Activated T-helper 2 cell treated with anti-CD3 and anti-CD28 coated beads, Interferon-gamma antibody, Interleukin-2, Interleukin-4, amounts not matched to agents 10 μg/mL and 5 μg/mL and 100 μg/mL, durations not matched to agents 14 hours and 24 hours and 36 hours (primary cell): ENCODE data around the gene MAP3K9. TPM values are rescaled to one million over a fixed set of nuclear protein-coding genes. Genes with fewer than 3 reads are reported as not detected.
"Not testable (repeated sequence)": the region's sequence is repeated elsewhere in the genome, so short reads cannot be mapped to it uniquely, and the experiment has no call there.

ENCODE experiments used
- DNase-seq: peaks from one replicate; pipeline ENCODE4 v3.0.0; 2021; ENCODE audit warnings: low spot score
- H3K27ac Mint-ChIP-seq: one replicate; pipeline ENCODE4 v1.8.0; 2021; ENCODE audit warnings: mixed read lengths
- H3K27me3 Mint-ChIP-seq: one replicate; pipeline ENCODE4 v1.8.0; 2021; ENCODE audit warnings: low read depth, mixed read lengths
- H3K36me3 Mint-ChIP-seq: one replicate; pipeline ENCODE4 v1.8.0; 2021; ENCODE audit warnings: low read depth, mixed read lengths
- H3K4me1 Mint-ChIP-seq: one replicate; pipeline ENCODE4 v1.8.0; 2021; ENCODE audit warnings: low read depth, mixed read lengths
- H3K4me3 Mint-ChIP-seq: one replicate; pipeline ENCODE4 v1.8.0; 2021; ENCODE audit warnings: low read depth, mild to moderate bottlenecking, moderate library complexity, mixed read lengths
- H3K9me3 Mint-ChIP-seq: one replicate; pipeline ENCODE4 v1.8.0; 2021; ENCODE audit warnings: mixed read lengths
- intact Hi-C: fragments of 100-400 bp; cut with micrococcal nuclease; formaldehyde crosslinking; loops from one replicate; pipeline ENCODE4 v1.15.1; 2023
- total RNA-seq: library from RNA; stranded (reverse); gene quantifications from 2 replicates; pipeline ENCODE4 v1.2.3, GENCODE V29; 2022

MAP3K9 gene
- total RNA-seq, 1 donor from 2014 or later = 5.5 TPM

DNA sequence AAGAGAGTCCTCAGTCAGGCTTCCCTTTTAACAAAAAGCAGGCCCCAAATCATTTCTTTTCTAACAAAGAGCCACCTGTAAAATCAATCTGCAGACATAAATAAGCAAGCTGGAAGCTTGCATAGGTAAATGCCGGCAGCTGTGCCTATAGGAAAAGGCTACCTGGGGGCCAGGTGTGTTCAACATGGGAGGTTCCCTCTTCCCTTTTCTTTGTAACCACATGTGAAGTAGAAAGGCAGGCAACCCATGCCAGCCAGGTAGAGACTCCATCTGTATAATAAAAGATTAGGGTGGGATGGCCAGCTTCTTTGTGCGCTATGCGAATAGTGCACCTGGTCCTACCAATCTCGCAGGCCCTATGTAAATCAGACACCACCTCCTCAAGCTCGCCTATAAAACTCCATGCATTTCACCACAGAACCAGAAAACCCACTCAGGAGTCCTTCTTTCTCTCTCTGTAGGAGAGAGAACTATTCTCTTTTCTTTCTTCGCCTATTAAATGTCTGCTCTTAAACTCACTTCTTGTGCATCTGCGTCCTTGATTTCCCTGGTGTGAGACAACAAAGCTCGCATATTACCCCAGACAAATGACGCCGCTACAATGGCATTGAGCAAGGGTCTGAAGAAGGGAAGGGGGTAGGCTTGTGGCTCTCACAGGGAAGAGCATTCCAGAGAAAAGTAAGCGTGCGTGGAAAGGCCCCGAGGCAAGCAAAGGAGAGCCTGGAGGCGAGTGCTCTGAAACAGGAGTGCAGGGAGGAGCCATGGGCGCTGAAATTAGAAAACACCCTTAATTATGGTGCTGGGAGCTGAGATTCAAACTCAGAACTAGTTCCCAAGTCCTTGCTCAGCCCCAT lies 100.4 kb downstream of the MAP3K9 start:
- H3K27me3 Mint-ChIP-seq = peaks cover 15% of the 10 kb centered on the region
- no peaks in the 10 kb centered on the region for H3K9me3 Mint-ChIP-seq
- H3K4me1 Mint-ChIP-seq = peaks cover 1% of the 10 kb centered on the region
- no peak overlapping the region for H3K27ac Mint-ChIP-seq
- H3K36me3 Mint-ChIP-seq = no peaks in the 10 kb centered on the region
- intact Hi-C loops = no loop called here
- no peak for DNase-seq
- H3K4me3 Mint-ChIP-seq = no peak overlapping the region

GRCh38 chr14:70707138-70708038 lies 101.9 kb downstream of the MAP3K9 start:
- Mint-ChIP-seq H3K4me1 (no peaks in the 10 kb centered on the region), H3K4me3 (no peak overlapping the region), H3K27me3 (peaks cover 13% of the 10 kb centered on the region), H3K9me3 (no peaks in the 10 kb centered on the region), H3K27ac (no peak overlapping the region), H3K36me3 (no peaks in the 10 kb centered on the region)
- intact Hi-C loops = no loop called here
- DNase-seq = no peak

GRCh38 chr14:70706177-70706576 lies 103.1 kb downstream of the MAP3K9 start:
- Mint-ChIP-seq H3K27me3 (peaks cover 16% of the 10 kb centered on the region), H3K4me3 (no peak overlapping the region), H3K4me1 (no peaks in the 10 kb centered on the region), H3K27ac (no peak overlapping the region), H3K9me3 (no peaks in the 10 kb centered on the region), H3K36me3 (no peaks in the 10 kb centered on the region)
- intact Hi-C loops = no loop called here
- no peak for DNase-seq

- Mint-ChIP-seq H3K9me3 (no peaks in the 10 kb centered on the region), H3K27me3 (peaks cover 20% of the 10 kb centered on the region), H3K4me1 (no peaks in the 10 kb centered on the region), H3K36me3 (no peaks in the 10 kb centered on the region), H3K4me3 (no peak overlapping the region), H3K27ac (no peak overlapping the region)
- no peak for DNase-seq
- intact Hi-C loops = no loop called here
These were observed 104.4 kb downstream of the MAP3K9 start for GRCh38 chr14:70704960-70705359.

DNA sequence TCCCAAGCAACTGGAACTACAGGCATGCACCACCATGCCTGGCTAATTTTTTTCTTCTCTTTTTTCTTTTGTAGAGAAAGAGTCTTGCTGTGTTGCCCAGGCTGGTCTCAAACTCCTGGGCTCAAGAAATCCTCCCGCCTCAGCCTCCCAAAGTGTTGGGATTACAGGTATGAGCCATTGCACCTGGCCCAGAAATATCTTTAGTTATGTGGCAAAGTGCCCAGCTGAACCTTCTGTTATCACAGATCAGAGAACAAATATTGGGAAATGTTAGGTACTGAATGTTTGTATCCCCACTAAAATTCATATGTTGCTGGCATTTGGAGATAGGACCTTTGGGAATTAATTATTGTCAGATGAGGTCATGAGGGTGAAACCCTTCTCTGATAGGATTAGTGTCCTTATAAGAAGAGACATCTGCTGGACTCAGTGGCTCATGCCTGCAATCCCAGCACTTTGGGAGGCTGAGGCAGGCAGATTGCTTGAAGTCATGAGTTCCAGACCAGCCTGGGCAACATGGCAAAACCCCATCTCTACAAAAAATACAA lies 105.6 kb downstream of the MAP3K9 start:
- H3K4me1 Mint-ChIP-seq, H3K36me3 Mint-ChIP-seq, H3K4me3 Mint-ChIP-seq, intact Hi-C loops, H3K27ac Mint-ChIP-seq, H3K9me3 Mint-ChIP-seq, DNase-seq: not testable (repeated sequence)
- peaks cover 22% of the 10 kb centered on the region for H3K27me3 Mint-ChIP-seq

GRCh38 chr14:70702161-70702560 lies 107.2 kb downstream of the MAP3K9 start:
- Mint-ChIP-seq H3K27me3 (peaks cover 26% of the 10 kb centered on the region), H3K4me1 (no peaks in the 10 kb centered on the region), H3K9me3 (no peaks in the 10 kb centered on the region), H3K4me3 (no peak overlapping the region), H3K27ac (no peak overlapping the region), H3K36me3 (no peaks in the 10 kb centered on the region)
- intact Hi-C loops = no loop called here
- no peak for DNase-seq

DNA sequence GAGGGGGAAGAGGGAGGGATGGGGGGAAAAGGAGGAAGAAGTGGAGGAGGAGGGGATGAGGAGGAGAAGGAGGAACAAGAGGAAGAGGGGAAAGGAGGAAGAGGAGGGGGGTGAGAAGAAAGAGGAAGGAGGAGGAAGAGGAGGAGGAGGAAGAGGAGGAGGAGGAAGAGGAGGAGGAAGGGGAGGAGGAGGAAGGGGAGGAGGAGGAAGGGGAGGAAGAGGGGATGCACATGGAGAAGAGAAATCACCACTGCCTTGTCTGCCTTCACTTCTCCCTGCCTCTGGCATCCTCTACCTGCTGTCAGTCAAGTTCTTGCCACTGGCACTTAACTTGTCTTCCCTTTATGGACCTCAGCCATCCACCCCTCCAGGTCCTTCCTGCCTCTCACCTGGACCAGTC lies 107.7 kb downstream of the MAP3K9 start:
- no peak overlapping the region for H3K4me3 Mint-ChIP-seq
- no peaks in the 10 kb centered on the region for H3K4me1 Mint-ChIP-seq
- H3K9me3 Mint-ChIP-seq = no peaks in the 10 kb centered on the region
- intact Hi-C loops = no loop called here
- peaks cover 26% of the 10 kb centered on the region for H3K27me3 Mint-ChIP-seq
- H3K36me3 Mint-ChIP-seq = no peaks in the 10 kb centered on the region
- no peak for DNase-seq
- H3K27ac Mint-ChIP-seq = no peak overlapping the region

- no peak overlapping the region for H3K4me3 Mint-ChIP-seq
- DNase-seq = no peak
- H3K9me3 Mint-ChIP-seq = no peaks in the 10 kb centered on the region
- no peaks in the 10 kb centered on the region for H3K4me1 Mint-ChIP-seq
- no peak overlapping the region for H3K27ac Mint-ChIP-seq
- intact Hi-C loops = no loop called here
- H3K36me3 Mint-ChIP-seq = no peaks in the 10 kb centered on the region
- H3K27me3 Mint-ChIP-seq = peaks cover 25% of the 10 kb centered on the region
These were observed 108.2 kb downstream of the MAP3K9 start for GRCh38 chr14:70700955-70701585.

- Mint-ChIP-seq H3K9me3 (no peaks in the 10 kb centered on the region), H3K36me3 (no peaks in the 10 kb centered on the region), H3K4me1 (no peaks in the 10 kb centered on the region), H3K27ac (no peak overlapping the region), H3K4me3 (no peak overlapping the region), H3K27me3 (peaks cover 14% of the 10 kb centered on the region)
- no peak for DNase-seq
- intact Hi-C loops = no loop called here
These were observed 109.7 kb downstream of the MAP3K9 start for GRCh38 chr14:70699646-70700045.

GRCh38 chr14:70698288-70698687 lies 111.0 kb downstream of the MAP3K9 start:
- DNase-seq = no peak
- intact Hi-C loops = no loop called here
- H3K4me3 Mint-ChIP-seq = no peak overlapping the region

DNA sequence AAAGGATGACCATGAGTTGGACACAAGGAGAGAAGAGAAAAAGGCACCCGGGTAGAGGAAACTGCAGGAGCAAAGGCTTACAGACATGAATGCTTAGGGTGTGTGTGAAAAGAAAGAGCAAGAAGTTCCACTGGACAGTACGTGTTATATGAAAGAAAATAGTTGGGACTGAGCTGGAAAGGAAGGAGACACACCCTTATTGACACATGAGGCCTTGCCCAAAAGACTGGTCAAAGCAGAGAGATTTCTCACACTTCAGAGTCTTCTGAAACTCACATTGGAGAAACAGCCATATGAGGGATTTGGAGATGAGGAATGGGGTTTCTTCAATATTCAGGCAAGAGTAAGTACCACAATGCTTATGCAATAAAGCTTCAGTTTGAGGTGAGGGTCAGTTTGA lies 111.6 kb downstream of the MAP3K9 start:
- intact Hi-C loops = no loop called here
- H3K9me3 Mint-ChIP-seq = no peaks in the 10 kb centered on the region
- H3K36me3 Mint-ChIP-seq = no peaks in the 10 kb centered on the region
- H3K4me1 Mint-ChIP-seq = no peaks in the 10 kb centered on the region
- no peak overlapping the region for H3K4me3 Mint-ChIP-seq
- no peak overlapping the region for H3K27ac Mint-ChIP-seq
- no peak for DNase-seq
- H3K27me3 Mint-ChIP-seq = peaks cover 13% of the 10 kb centered on the region

More at GRCh38 chr14:70698288-70698687, 111.0 kb downstream of the MAP3K9 start:
- H3K4me1 Mint-ChIP-seq = no peaks in the 10 kb centered on the region
- no peaks in the 10 kb centered on the region for H3K36me3 Mint-ChIP-seq
- no peak overlapping the region for H3K27ac Mint-ChIP-seq
- peaks cover 13% of the 10 kb centered on the region for H3K27me3 Mint-ChIP-seq
- no peaks in the 10 kb centered on the region for H3K9me3 Mint-ChIP-seq

GRCh38 chr14:70696026-70696425 lies 113.3 kb downstream of the MAP3K9 start:
- Mint-ChIP-seq H3K9me3 (no peaks in the 10 kb centered on the region), H3K27me3 (peaks cover 10% of the 10 kb centered on the region), H3K27ac (no peak overlapping the region), H3K4me3 (no peak overlapping the region), H3K36me3 (no peaks in the 10 kb centered on the region), H3K4me1 (no peaks in the 10 kb centered on the region)
- intact Hi-C loops = no loop called here
- DNase-seq = no peak
